ENCODE data around the gene GLCCI1.
"Not testable (repeated sequence)": the region's sequence is repeated elsewhere in the genome, so short reads cannot be mapped to it uniquely, and the experiment has no call there.

GLCCI1 gene

GRCh38 chr7:7990441-7990761 is 21.8 kb downstream of the GLCCI1 start:
- no peak for DNase-seq

- DNase-seq = no peak
Measured at GRCh38 chr7:7992506-7992905, 23.9 kb downstream of the GLCCI1 start.

DNA sequence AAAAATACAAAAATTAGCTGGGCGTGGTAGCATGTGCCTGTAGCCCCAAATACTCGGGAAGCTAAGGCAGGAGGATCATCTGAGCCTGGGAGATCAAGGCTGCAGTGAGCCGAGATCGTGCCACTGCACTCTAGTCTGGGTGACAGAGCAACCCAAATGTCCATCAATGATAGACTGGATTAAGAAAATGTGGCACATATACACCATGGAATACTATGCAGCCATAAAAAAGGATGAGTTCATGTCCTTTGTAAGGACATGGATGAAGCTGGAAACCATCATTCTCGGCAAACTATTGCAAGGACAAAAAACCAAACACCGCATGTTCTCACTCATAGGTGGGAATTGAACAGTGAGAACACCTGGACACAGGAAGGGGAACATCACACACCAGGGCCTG is 26.8 kb downstream of the GLCCI1 start:
- DNase-seq = not testable (repeated sequence)

GRCh38 chr7:7996568-7996967 is 28.0 kb downstream of the GLCCI1 start:
- DNase-seq = no peak

- no peak for DNase-seq
Measured at GRCh38 chr7:8000315-8000941, 31.8 kb downstream of the GLCCI1 start.

- no peak for DNase-seq
Measured at GRCh38 chr7:8003077-8003476, 34.5 kb downstream of the GLCCI1 start.

DNA sequence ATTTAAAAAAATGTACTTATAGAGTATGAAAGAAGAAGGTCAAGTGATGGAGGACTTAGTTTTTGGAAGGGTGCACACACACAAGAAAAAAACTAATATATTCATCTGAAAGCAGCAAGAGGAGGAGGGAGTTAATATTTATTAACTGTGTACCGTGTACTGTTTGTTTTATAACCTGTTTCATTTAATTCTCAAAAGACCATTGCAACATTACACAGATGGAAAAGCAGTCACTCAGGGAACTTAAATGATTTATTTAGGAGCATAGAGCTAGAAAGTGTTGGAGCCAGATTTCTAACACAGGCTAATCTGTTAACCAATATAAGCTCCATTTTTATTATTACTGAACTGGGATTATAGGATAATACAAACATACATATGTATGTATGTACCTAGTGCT is 36.7 kb downstream of the GLCCI1 start:
- no peak for DNase-seq

DNA sequence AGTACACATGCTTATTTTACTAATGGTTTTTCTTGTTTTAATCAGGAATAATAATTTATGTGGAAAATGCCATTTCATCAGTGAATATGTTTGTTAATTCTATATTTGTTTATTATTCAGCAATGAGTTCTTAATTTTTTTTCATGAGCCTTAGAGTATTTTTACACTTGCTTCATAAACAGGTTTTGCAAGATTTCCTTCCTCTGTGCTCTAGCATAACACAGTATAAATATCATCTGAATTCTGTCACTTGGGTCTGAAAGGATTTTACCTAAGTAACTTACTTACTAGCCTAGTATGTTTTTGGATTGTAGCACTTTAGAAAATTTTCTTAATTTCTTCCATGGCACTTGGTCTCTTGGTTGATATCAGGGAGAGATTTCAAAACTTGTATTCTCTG is 45.8 kb downstream of the GLCCI1 start:
- DNase-seq = no peak

DNA sequence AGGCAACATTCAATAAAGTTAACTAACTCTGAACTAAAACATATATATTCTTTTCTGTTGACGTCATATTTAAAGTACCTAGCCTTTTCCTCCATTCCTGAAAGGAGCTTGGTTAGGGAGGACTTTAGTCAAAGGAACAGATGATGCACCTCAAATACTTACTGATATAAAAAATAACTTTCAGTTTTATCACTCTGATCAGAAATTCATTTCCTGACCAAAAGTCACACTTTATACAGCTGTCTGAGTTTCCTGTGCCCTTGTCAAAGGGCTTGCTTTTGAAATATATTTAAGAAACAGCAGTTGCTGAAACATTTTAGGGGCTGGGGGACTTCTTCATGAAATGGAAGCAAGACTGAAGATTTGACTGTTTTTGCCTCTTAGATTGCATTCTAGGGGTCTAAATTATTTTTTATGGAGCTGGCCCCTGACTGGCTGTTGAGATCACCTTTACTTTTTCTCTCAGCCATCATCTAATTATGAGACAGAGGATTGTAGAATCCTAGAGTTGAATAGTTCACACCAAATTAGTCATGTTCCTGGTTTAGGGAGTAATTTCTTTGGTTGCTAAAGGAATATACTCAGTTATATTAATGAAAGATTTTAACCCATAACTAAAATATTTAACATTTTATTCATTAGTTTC is 46.6 kb downstream of the GLCCI1 start:
- DNase-seq = no peak

- no peak for DNase-seq
Measured at GRCh38 chr7:8015746-8016120, 47.1 kb downstream of the GLCCI1 start.

DNA sequence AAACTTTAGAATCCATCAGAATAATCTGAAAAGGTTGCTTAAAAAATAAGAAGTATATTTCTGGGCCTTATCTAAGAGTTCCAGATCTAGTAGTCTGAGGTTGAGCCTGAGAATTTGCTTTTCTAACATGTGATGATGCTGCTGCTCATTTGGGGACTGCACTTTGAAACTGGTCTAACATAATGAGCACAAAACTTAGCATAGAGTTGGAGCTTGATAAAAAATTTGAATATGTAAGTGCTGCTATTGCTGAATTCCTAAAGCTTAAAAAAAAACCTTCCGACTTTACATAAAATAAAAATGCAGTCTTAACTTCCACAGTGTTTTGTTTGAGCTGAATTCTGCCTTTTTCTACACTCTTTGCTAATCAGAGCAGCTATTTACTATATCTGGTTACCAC is 48.8 kb downstream of the GLCCI1 start:
- DNase-seq = no peak

DNA sequence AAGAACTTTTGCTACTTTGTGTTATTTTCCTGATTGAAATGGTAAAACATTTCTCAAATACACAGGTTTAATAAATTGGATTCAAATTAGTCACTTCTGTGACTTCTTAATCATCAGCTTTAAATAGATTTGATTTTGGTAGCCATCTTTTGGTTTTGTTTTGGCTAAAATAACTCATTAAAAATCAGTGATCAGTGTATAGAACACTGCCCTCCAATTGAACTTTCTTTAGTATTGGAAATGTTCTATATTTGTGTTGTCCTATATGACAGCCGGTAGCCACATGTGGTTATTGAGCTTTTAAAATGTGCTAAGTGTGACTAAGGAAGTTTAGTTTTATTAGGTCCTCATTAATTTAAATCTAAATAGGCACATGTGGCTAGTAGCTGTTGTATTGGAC is 50.4 kb downstream of the GLCCI1 start:
- DNase-seq = no peak

DNA sequence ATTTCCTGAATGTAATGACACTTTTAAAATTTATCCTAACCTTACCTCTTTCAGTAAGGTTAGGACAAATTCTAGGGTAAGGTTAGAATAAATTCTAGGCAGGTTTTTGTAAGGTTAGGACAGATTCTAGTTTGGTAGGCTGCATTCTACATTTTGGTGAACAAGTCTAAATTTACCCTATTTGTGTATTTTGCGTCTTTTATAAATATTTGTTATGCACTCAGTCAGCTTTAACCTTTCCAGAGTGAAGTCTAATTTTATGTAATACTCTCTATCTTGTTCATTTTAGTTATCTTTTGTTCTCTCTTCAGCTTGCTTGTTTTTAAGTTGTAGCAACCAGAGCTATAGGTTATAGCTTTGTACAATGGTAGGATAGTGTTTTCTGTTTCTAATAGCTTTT is 54.0 kb downstream of the GLCCI1 start:
- DNase-seq = no peak

GRCh38 chr7:8035192-8035591 is 66.6 kb downstream of the GLCCI1 start:
- no peak for DNase-seq

DNA sequence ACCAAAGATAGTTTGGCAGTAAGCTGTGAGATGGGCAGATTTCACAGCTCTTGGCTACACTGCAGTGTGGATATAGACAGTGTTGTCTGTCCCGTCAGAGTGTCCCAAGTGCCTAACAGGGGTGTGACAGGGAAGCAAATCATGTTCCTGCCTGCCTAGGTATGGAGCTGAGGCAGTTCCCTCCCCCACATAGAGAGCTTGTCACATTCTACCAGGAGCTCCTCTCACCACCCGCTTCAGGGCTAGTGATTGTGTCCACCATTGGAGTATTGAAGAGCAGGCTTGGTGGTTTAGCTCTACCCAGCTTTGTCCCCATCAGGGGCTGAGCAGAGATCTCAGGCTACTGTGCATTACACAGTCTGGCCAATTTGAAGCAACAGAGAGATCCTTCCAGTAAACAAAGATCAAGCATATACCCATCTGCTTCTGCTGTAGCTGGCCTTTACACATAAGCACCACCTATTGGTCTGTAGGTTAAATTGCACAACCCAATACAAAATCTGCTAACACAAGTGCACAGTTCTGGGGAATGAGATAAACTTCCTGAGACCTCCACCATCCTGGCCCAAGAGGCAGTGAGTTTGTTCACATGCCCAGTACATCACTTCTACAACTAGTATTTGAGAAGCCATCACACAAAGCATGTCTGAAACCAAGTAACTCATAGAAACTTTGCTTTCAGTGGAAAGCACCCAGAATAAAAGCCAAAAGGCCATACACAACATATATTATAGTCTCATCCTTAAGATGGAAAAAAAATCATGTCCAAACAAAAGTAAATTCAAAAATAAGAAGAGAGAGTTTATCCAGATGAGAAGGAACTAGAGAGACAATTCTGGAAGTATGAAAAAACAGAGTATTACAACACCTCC is 67.3 kb downstream of the GLCCI1 start:
- DNase-seq = no peak

DNA sequence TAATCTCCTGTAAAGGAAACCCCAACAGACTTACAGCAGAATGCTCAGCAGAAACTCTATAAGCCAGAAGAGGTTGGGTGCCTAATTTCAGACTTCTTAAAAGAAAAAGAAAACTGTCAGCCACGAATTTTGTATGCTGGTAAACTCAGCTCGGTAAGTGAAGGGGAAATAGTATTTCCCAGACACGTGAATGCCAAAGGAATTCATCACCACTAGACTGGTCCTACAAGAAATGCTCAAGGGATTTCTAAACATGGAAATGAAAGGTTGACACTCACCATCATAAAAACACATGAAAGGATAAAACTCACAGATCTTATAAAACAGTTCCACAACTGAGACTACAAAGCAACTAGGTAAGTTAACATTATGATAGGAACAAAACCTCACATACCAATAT is 68.6 kb downstream of the GLCCI1 start:
- no peak for DNase-seq

GRCh38 chr7:8040768-8041369 is 72.3 kb downstream of the GLCCI1 start:
- DNase-seq = no peak

DNA sequence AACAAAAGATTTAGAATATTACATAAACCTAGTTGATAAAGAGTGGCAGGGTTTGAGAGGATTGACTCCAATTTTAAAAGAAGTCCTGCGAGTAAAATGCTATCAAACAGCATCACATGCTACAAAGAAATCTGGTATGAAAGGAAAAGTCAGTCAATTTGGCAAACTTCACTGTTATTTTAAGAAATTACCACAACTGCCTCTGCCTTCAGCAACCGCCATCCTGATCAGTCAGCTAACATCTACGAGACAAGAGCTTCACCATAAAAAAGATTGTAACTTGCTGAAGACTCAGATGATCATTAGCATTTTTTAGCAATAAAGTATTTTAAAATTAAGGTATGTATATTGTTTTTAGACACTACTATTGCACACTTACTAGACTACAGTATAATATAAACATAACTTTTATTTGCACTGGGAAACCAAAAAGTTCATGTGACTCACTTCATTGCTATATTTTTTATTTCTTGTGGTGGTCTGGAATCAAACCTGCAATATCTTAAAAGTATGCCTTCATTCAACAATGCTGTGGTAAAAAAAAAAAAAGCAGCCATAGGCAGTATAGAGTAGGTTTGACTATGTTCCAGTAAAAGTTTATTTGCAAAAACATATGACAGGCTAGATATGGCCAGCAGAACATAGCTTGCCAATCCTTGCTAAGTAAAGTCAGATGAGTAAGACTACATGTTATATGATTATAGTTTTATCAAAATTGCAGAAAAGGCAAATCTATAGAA is 74.4 kb downstream of the GLCCI1 start:
- no peak for DNase-seq

- DNase-seq = no peak
Measured at GRCh38 chr7:8044761-8045430, 76.3 kb downstream of the GLCCI1 start.

DNA sequence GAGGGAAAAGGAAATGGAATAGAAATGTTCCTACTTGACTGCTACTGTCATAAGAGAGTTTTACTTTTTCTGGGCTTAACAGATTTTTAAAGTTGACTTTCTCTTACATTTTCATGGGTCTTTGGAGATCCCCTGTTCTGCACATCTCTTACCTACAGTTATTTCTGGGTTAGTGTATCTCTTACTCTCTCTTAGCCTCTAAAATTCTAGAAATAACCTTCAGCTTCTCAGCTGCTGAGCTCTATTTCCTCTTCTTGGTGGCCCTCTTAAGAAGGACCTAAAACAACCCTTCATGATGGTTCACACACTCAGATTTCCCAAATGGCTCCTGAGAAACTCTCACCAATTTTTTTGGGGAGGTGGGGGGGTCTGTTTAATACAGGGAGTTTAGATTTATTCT is 79.5 kb downstream of the GLCCI1 start:
- not testable (repeated sequence) for DNase-seq

DNA sequence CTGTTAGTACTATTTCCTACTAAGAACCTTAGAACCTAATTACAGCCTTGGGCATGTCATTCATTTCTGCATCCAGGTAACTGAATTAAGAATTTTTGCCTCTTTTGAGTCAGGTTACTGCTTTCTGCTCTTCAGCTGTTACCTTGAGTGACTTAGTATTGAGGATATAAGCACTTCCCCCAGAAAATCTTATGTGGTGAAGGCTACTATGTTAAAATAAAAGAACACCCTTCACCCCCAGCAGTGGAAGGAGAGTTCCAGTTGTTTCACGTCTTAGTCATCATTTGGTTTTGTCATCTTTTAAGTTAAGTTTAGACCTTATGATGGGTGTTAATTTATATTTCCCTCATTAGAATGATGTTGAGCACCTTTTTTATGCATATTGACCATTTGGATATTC is 82.8 kb downstream of the GLCCI1 start:
- no peak for DNase-seq

- no peak for DNase-seq
Measured at GRCh38 chr7:8051998-8052397, 83.4 kb downstream of the GLCCI1 start.

DNA sequence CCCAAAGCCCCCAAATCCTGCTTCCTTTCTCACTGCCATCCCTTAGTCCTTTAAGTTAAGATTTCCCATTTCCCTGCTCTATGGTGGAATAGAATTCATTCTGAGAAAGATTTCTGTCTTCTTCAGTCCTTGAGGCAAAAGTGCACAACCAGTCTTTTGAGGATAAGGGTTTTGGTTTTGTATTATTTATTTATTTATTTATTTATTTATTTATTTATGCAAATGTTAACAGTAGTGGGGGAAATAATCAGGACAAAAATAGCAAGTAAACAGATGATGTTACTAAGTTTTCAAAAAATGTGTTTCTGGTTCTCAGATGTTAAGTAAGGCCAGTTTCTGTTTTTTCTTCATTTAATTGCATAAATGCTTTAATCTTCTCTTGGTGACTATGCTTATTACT is 84.2 kb downstream of the GLCCI1 start:
- DNase-seq = no peak
